ENCODE data around the gene TPGS2.
"Not testable (repeated sequence)": the region's sequence is repeated elsewhere in the genome, so short reads cannot be mapped to it uniquely, and the experiment has no call there.

Gene TPGS2

GRCh38 chr18:36818652-36819051 is 10.2 kb downstream of the TPGS2 start:
- TF ChIP-seq CTCF (IDR thresholded peaks at IDR 0.05; ENCODE audit: low read depth, low read length), result no peak
- no peaks in the 10 kb centered on the region for H3K36me3 ChIP-seq
- H3K9me3 ChIP-seq, result no peaks in the 10 kb centered on the region
- no peak overlapping the region for H3K4me3 ChIP-seq (ENCODE audit: low read depth, low read length)
- no peaks in the 10 kb centered on the region for H3K27me3 ChIP-seq
- no peak for DNase-seq
- H3K4me1 ChIP-seq, result no peaks in the 10 kb centered on the region

GRCh38 chr18:36817039-36817438 is 11.8 kb downstream of the TPGS2 start:
- TF ChIP-seq CTCF (IDR thresholded peaks at IDR 0.05; ENCODE audit: low read depth, low read length), result no peak
- H3K4me3 ChIP-seq (ENCODE audit: low read depth, low read length), result no peak overlapping the region

GRCh38 chr18:36816096-36816495 is 12.7 kb downstream of the TPGS2 start:
- not testable (repeated sequence) for H3K4me3 ChIP-seq (ENCODE audit: low read depth, low read length); DNase-seq; H3K9me3 ChIP-seq; H3K4me1 ChIP-seq; H3K27me3 ChIP-seq; H3K36me3 ChIP-seq

More at GRCh38 chr18:36817039-36817438, 11.8 kb downstream of the TPGS2 start:
- Histone ChIP-seq H3K36me3 (no peaks in the 10 kb centered on the region), H3K9me3 (no peaks in the 10 kb centered on the region), H3K4me1 (no peaks in the 10 kb centered on the region), H3K27me3 (no peaks in the 10 kb centered on the region)
- DNase-seq, result no peak

GRCh38 chr18:36814994-36815393 is 13.8 kb downstream of the TPGS2 start:
- Histone ChIP-seq H3K36me3 (no peaks in the 10 kb centered on the region), H3K27me3 (no peaks in the 10 kb centered on the region), H3K4me1 (no peaks in the 10 kb centered on the region), H3K4me3 (ENCODE audit: low read depth, low read length) (no peak overlapping the region), H3K9me3 (no peaks in the 10 kb centered on the region)
- TF ChIP-seq CTCF (IDR thresholded peaks at IDR 0.05; ENCODE audit: low read depth, low read length), result no peak
- DNase-seq, result peak; percentile 14

GRCh38 chr18:36813824-36814223 is 15.0 kb downstream of the TPGS2 start:
- H3K4me1 ChIP-seq, result no peaks in the 10 kb centered on the region
- H3K9me3 ChIP-seq, result no peaks in the 10 kb centered on the region
- no peak for DNase-seq
- no peak overlapping the region for H3K4me3 ChIP-seq (ENCODE audit: low read depth, low read length)
- H3K27me3 ChIP-seq, result no peaks in the 10 kb centered on the region
- TF ChIP-seq CTCF (IDR thresholded peaks at IDR 0.05; ENCODE audit: low read depth, low read length), result no peak
- H3K36me3 ChIP-seq, result no peaks in the 10 kb centered on the region

GRCh38 chr18:36813101-36813775 is 15.6 kb downstream of the TPGS2 start:
- TF ChIP-seq CTCF (IDR thresholded peaks at IDR 0.05; ENCODE audit: low read depth, low read length), result no peak
- Histone ChIP-seq H3K27me3 (no peaks in the 10 kb centered on the region), H3K36me3 (no peaks in the 10 kb centered on the region), H3K4me3 (ENCODE audit: low read depth, low read length) (no peak overlapping the region), H3K4me1 (no peaks in the 10 kb centered on the region), H3K9me3 (no peaks in the 10 kb centered on the region)
- DNase-seq, result no peak
